GM12892 (cell line): ENCODE data around the gene RASL11B.

Experiments used
- POLR2A ChIP-seq: IDR thresholded peaks from 2 replicates; pipeline ENCODE4 v1.6.1; 2011; ENCODE audit warnings: low read depth, low read length, control low read depth
- POLR2AphosphoS5 ChIP-seq: IDR thresholded peaks from 2 replicates; pipeline ENCODE4 v1.6.1; 2011; ENCODE audit warnings: low read depth, low read length, control low read depth

DNA sequence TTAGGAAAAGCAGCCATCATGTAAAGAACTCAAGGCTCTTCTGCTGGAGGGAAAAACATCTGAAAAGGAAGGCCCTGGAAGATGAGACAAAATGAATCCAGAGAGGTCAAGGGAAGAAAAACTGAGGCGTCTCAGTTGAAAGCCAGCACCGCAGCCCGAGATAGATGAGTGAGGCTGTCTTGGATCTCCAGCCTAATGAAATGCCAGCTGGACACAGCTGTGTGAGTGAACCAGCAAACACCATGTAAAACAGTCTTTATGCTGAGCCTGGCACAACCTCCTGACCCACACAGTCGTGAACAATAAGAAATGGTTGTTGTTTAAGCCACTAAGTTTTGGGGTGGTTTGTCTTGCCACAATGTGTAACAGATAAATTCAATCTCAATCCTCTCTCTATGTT lies 48.6 kb upstream of the RASL11B start:
- TF ChIP-seq POLR2A (no peak), POLR2AphosphoS5 (no peak)
